ENCODE data around the gene ZFYVE27.

- TF ChIP-seq CTCF (IDR thresholded peaks at IDR 0.05) = no peak
- TF ChIP-seq POLR2A (IDR thresholded peaks at IDR 0.05) = no peak
- TF ChIP-seq EP300 (IDR thresholded peaks at IDR 0.05) = no peak
These were observed 7.9 kb upstream of the ZFYVE27 start for GRCh38 chr10:97729014-97729413.

All from ovary (tissue), 3 donors.